HCT116 (cell line): ENCODE measurements around the gene ARHGEF10L. TPM values are rescaled to one million over a fixed set of nuclear protein-coding genes. Genes with fewer than 3 reads are reported as not detected.

ENCODE experiments used
- ATAC-seq: fragments of 200-7000 bp; cut with Tn5 transposase; 2 replicates; pipeline ENCODE4 v1.9.1; 2020; ENCODE audit warnings: mild to moderate bottlenecking, moderate library complexity
- BruUV-seq: library from RNA; stranded (reverse); fragments of 400-500 nt; replicated peaks from 2 replicates; lab custom pipeline; 2021; lab: Mats Ljungman, UMichigan
- CTCF ChIA-PET: fragments of 300-600 bp; sonication (Branson Sonifier 250); formaldehyde crosslinking; loops from one replicate; lab custom pipeline; 2021; ENCODE audit warnings: antibody characterized with exemption; lab: Charles Lee
- POLR2A ChIA-PET: fragments of 300-600, 350-600 bp; sonication (Branson Sonifier 250); formaldehyde crosslinking; loops from one replicate; lab custom pipeline; 2021; ENCODE audit warnings: antibody characterized with exemption; lab: Charles Lee
- RAD21 ChIA-PET, 2 experiments: fragments of 300-600 bp; sonication (Branson Sonifier 250); formaldehyde crosslinking; loops; one replicate each; lab custom pipeline; 2023; ENCODE audit warnings: low total read pairs in 2 of 2; ENCODE audit not compliant: uncharacterized antibody in 2 of 2, unreplicated experiment in 2 of 2, low non-redundant PET in 1 of 2; lab: Charles Lee
- DNase-seq: peaks from one replicate; pipeline ENCODE4 v3.0.0-alpha.2; 2010; ENCODE audit warnings: low read depth, low spot score
- H2AFZ ChIP-seq: fragments of 200-600 bp; shearing (Covaris generic), sonication (generic); 2 replicates; pipeline ENCODE4 v1.6.1; 2017; ENCODE audit warnings: low read depth, mixed run types, mixed read lengths, antibody characterized with exemption, low read length; ENCODE audit not compliant: poor library complexity, severe bottlenecking
- H3K27ac ChIP-seq: 2 replicates; pipeline ENCODE4 v1.5.1; 2012; ENCODE audit warnings: low read depth, low read length
- H3K27me3 ChIP-seq: fragments of 200-600 bp; sonication (generic); 2 replicates; pipeline ENCODE4 v1.6.1; 2016; ENCODE audit warnings: mixed run types, low read length, mixed read lengths; ENCODE audit not compliant: insufficient read depth
- H3K36me3 ChIP-seq, 2 experiments: fragments of 200-500 bp in 1 of 2; fragments of 200-600 bp in 1 of 2; sonication (Bioruptor generic) in 1 of 2; sonication (generic) in 1 of 2; 2 replicates each; pipeline versions ENCODE4 v1.5.1 to v1.6.1; 2014 to 2016; ENCODE audit warnings: low read length in 2 of 2, inconsistent platforms in 1 of 2, mixed read lengths in 1 of 2, mixed run types in 1 of 2; ENCODE audit not compliant: insufficient read depth in 2 of 2, control insufficient read depth in 1 of 2
- H3K4me1 ChIP-seq, 2 experiments: fragments of 200-600 bp in 1 of 2; sonication (generic) in 1 of 2; 2 replicates each; pipeline versions ENCODE4 v1.5.1 to v1.6.1; 2012 to 2017; ENCODE audit warnings: low read length in 2 of 2, inconsistent platforms in 1 of 2, mild to moderate bottlenecking in 1 of 2, mixed read lengths in 1 of 2, mixed run types in 1 of 2, moderate library complexity in 1 of 2; ENCODE audit not compliant: insufficient read depth in 2 of 2, control insufficient read depth in 1 of 2
- H3K4me2 ChIP-seq: fragments of 200-600 bp; sonication (generic); 2 replicates; pipeline ENCODE4 v1.6.1; 2017; ENCODE audit warnings: mixed run types, low read length, mixed read lengths
- H3K4me3 ChIP-seq, 2 experiments: fragments of 200-600 bp in 1 of 2; sonication (generic) in 1 of 2; replicated peaks in 1 of 2; 2 replicates each; pipeline ENCODE4 v1.5.1; 2011 to 2016; ENCODE audit warnings: low read length in 2 of 2, control low read depth in 1 of 2, low read depth in 1 of 2, mild to moderate bottlenecking in 1 of 2, mixed read lengths in 1 of 2, mixed run types in 1 of 2
- H3K79me2 ChIP-seq: fragments of 200-600 bp; sonication (generic); 2 replicates; pipeline ENCODE4 v1.6.1; 2017; ENCODE audit warnings: mild to moderate bottlenecking, mixed run types, low read length, moderate library complexity, mixed read lengths; ENCODE audit not compliant: insufficient read depth
- H3K9ac ChIP-seq: fragments of 200-600 bp; sonication (generic); 2 replicates; pipeline ENCODE4 v1.6.1; 2016; ENCODE audit warnings: low read length, mixed read lengths
- H3K9me2 ChIP-seq: fragments of 200-600 bp; sonication (generic), shearing (Covaris generic); 2 replicates; pipeline ENCODE4 v1.6.1; 2017; ENCODE audit warnings: mixed run types, mild to moderate bottlenecking, moderate library complexity; ENCODE audit not compliant: insufficient read depth
- H3K9me3 ChIP-seq, 2 experiments: fragments of 200-500 bp in 1 of 2; fragments of 200-600 bp in 1 of 2; sonication (Bioruptor generic) in 1 of 2; sonication (generic) in 1 of 2; 2 replicates each; pipeline ENCODE4 v1.6.1; 2014 to 2017; ENCODE audit warnings: low read length in 2 of 2, mixed read lengths in 2 of 2, inconsistent platforms in 1 of 2, low read depth in 1 of 2, mild to moderate bottlenecking in 1 of 2, mixed run types in 1 of 2, moderate library complexity in 1 of 2; ENCODE audit not compliant: control insufficient read depth in 1 of 2, insufficient read depth in 1 of 2
- H4K20me1 ChIP-seq: fragments of 200-600 bp; sonication (generic), shearing (Covaris generic); 2 replicates; pipeline ENCODE4 v1.6.1; 2017; ENCODE audit warnings: mixed run types, mild to moderate bottlenecking, moderate library complexity; ENCODE audit not compliant: insufficient read depth
- CEBPB ChIP-seq: IDR thresholded peaks from 2 replicates; pipeline ENCODE4 v1.6.1; 2012; ENCODE audit warnings: low read depth
- EGR1 ChIP-seq: IDR thresholded peaks from 2 replicates; pipeline ENCODE4 v1.6.1; 2012; ENCODE audit warnings: low read depth
- ELF1 ChIP-seq: IDR thresholded peaks from 2 replicates; pipeline ENCODE4 v1.6.1; 2012; ENCODE audit warnings: low read depth, borderline replicate concordance
- EZH2 ChIP-seq: fragments of 200-600 bp; sonication (generic); IDR thresholded peaks from 2 replicates; pipeline ENCODE4 v1.6.1; 2017; ENCODE audit warnings: antibody characterized with exemption, mixed run types
- JUND ChIP-seq: IDR thresholded peaks from 2 replicates; pipeline ENCODE4 v1.6.1; 2012
- POLR2AphosphoS5 ChIP-seq: IDR thresholded peaks from 2 replicates; pipeline ENCODE4 v1.6.1; 2011; ENCODE audit warnings: mild to moderate bottlenecking, low read depth, low read length, moderate library complexity
- SRF ChIP-seq: IDR thresholded peaks from 2 replicates; pipeline ENCODE4 v1.6.1; 2012; ENCODE audit warnings: low read depth
- TCF7L2 ChIP-seq: IDR thresholded peaks from 2 replicates; pipeline ENCODE4 v1.7.0; 2011; ENCODE audit warnings: borderline replicate concordance, inconsistent platforms; ENCODE audit not compliant: insufficient read depth, insufficient read length; ENCODE audit errors: extremely low read depth
- YY1 ChIP-seq: IDR thresholded peaks from 2 replicates; pipeline ENCODE4 v1.6.1; 2011; ENCODE audit warnings: low read length, low read depth, moderate library complexity, mild to moderate bottlenecking; ENCODE audit not compliant: insufficient replicate concordance; ENCODE audit errors: extremely low read depth
- ZBTB33 ChIP-seq: IDR thresholded peaks from 2 replicates; pipeline ENCODE4 v1.6.1; 2011; ENCODE audit warnings: mild to moderate bottlenecking, low read length, moderate library complexity; ENCODE audit not compliant: insufficient replicate concordance; ENCODE audit errors: extremely low read depth
- ZNF274 ChIP-seq: fragments of 200-500 bp; sonication (Bioruptor generic); IDR thresholded peaks from 2 replicates; pipeline ENCODE4 v1.6.1; 2014; ENCODE audit warnings: mild to moderate bottlenecking, low read depth, low read length, inconsistent platforms
- intact Hi-C: fragments of 100-400 bp; cut with micrococcal nuclease; formaldehyde crosslinking; loops from 2 replicates; pipeline ENCODE4 v1.10.0; 2022
- total RNA-seq: library from RNA; stranded (reverse); gene quantifications from one replicate; pipeline ENCODE4 v1.2.1, GENCODE V29; 2021; ENCODE audit not compliant: unreplicated experiment
- TF ChIP-seq, protein P1 (sequence below), 3 experiments: fragments of 200-600 bp in 1 of 3; sonication (generic) in 1 of 3; IDR thresholded peaks in 2 of 3; conservative IDR thresholded peaks in 1 of 3; 2 replicates each; pipeline ENCODE4 v1.5.1; 2012 to 2017; ENCODE audit warnings: low read depth in 2 of 3, low read length in 2 of 3, antibody characterized with exemption in 1 of 3, borderline replicate concordance in 1 of 3, control low read depth in 1 of 3, mild to moderate bottlenecking in 1 of 3, mixed read lengths in 1 of 3, mixed run types in 1 of 3, moderate library complexity in 1 of 3; ENCODE audit not compliant: insufficient read depth in 1 of 3

Gene ARHGEF10L
- total RNA-seq, 1 experiment from 2014 or later: 14.7 TPM

DNA sequence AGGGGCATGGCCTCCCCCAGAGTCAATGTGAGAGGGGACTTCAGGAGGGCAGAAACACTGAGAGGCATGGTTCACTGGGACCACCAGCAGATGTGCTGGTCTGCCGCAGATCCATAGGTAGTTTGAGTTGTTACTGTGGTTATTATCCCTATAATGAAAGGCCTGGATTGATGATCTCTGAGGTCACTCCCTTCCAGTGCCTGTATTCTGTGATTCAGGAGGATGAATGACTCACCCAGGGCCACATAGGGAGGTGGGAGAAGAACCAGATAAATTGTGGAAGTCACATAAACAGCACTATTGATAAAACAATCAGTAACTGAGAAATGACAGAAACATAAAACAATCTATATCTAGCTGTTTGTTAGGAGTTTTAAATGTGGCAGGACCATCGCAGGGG is 193.0 kb downstream of the ARHGEF10L start:
- Histone ChIP-seq H3K4me3 (no peak overlapping the region), H2AFZ (no peak overlapping the region)
- POLR2A ChIA-PET: no interaction called here

DNA sequence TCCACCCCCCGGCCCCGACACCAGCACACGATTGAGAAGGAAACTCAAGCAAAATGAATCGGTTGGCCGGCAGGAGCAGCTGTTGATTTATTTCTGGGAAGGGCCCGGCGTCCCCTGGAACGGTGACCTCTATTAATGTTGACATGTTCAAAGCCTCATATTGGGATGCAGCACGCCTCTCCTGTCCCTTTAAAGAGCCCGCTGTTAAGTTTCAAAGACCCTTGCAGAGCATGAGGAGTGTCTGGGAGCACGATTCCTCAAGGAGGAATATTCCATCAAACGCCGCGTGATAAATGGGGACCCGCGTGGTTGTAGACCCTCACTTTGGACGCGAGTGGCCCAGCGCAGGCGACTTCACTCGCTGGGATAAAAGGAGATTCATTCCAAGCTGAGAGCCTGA is 194.2 kb downstream of the ARHGEF10L start:
- ChIA-PET CTCF (interaction anchor here (1.4 kb wide), 1 partner anchor 20 kb away, joined by 3 read pairs; no protein-coding TSS in a partner anchor), POLR2A (interaction anchor here (0.6 kb wide), 1 partner anchor 303 kb away, joined by 5 read pairs; no protein-coding TSS in a partner anchor), RAD21 (no interaction called here)
- Histone ChIP-seq H2AFZ (no peak overlapping the region), H3K79me2 (no peaks in the 10 kb centered on the region), H3K4me1 (peaks cover 0 to 7% of the 10 kb centered on the region in 2 experiments; a peak in 2 of 4 replicates), H3K9me2 (no peaks in the 10 kb centered on the region), H4K20me1 (no peaks in the 10 kb centered on the region), H3K9me3 (no peaks in the 10 kb centered on the region), H3K27ac (no peak overlapping the region), H3K9ac (no peak overlapping the region), H3K27me3 (no peaks in the 10 kb centered on the region), H3K36me3 (no peaks in the 10 kb centered on the region), H3K4me2 (no peak overlapping the region), H3K4me3 (no peak overlapping the region)
- BruUV-seq: no TSS peak
- ATAC-seq: no peak
- DNase-seq: no peak
- intact Hi-C loops: no loop called here
- TF ChIP-seq CEBPB (no peak), ELF1 (no peak), ZNF274 (no peak), TCF7L2 (no peak), JUND (no peak), EGR1 (no peak), SRF (no peak), EZH2 (no peak), ZBTB33 (no peak), POLR2AphosphoS5 (no peak)
- TF ChIP-seq, protein P1, sequence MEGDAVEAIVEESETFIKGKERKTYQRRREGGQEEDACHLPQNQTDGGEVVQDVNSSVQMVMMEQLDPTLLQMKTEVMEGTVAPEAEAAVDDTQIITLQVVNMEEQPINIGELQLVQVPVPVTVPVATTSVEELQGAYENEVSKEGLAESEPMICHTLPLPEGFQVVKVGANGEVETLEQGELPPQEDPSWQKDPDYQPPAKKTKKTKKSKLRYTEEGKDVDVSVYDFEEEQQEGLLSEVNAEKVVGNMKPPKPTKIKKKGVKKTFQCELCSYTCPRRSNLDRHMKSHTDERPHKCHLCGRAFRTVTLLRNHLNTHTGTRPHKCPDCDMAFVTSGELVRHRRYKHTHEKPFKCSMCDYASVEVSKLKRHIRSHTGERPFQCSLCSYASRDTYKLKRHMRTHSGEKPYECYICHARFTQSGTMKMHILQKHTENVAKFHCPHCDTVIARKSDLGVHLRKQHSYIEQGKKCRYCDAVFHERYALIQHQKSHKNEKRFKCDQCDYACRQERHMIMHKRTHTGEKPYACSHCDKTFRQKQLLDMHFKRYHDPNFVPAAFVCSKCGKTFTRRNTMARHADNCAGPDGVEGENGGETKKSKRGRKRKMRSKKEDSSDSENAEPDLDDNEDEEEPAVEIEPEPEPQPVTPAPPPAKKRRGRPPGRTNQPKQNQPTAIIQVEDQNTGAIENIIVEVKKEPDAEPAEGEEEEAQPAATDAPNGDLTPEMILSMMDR (IDR thresholded peaks at IDR 0.05 in 2 of 3, conservative IDR thresholded peaks at IDR 0.05 in 1 of 3; ENCODE audit: borderline replicate concordance in 1 of 3, insufficient read depth in 1 of 3, low read depth in 2 of 3, low read length in 2 of 3): no peak

More for the DNA sequence above, 193.0 kb downstream of the ARHGEF10L start:
- Histone ChIP-seq H3K9me3 (no peaks in the 10 kb centered on the region), H3K4me2 (peak overlapping the region; percentile 19; the same call in 1 of the 2 replicates), H3K79me2 (no peaks in the 10 kb centered on the region), H3K9me2 (no peaks in the 10 kb centered on the region), H3K9ac (no peak overlapping the region), H3K27ac (no peak overlapping the region), H4K20me1 (no peaks in the 10 kb centered on the region), H3K4me1 (peaks cover 0 to 7% of the 10 kb centered on the region in 2 experiments; a peak in 2 of 4 replicates), H3K36me3 (no peaks in the 10 kb centered on the region), H3K27me3 (no peaks in the 10 kb centered on the region)
- DNase-seq (no peak), ATAC-seq (peak; percentile 55; the same call in 1 of the 2 replicates)
- ChIA-PET CTCF (interaction anchor here (1.4 kb wide), 1 partner anchor 21 kb away, joined by 3 read pairs; no protein-coding TSS in a partner anchor), RAD21 (no interaction called here)
- intact Hi-C loops: no loop called here
- TF ChIP-seq EZH2: no peak
- TF ChIP-seq YY1: no peak
- BruUV-seq: no TSS peak
